HAP-1 (cell line): Measurements from ENCODE around the gene KIF6.
A peak's percentile ranks its signal among the peaks of the same experiment; 100 is the strongest.

Experiments
- DNase-seq, 2 experiments: peaks; one replicate each; pipeline ENCODE4 v3.0.0-alpha.2; 2016 to 2020; ENCODE audit warnings: low spot score in 2 of 2
- H3K27me3 ChIP-seq: fragments of 250-450 bp; sonication (Bioruptor Pico); 2 replicates; pipeline ENCODE4 v1.5.1; 2020; ENCODE audit warnings: low read depth, mild to moderate bottlenecking, moderate library complexity
- H3K36me3 ChIP-seq: fragments of 250-450 bp; sonication (Bioruptor Pico); replicated peaks from 2 replicates; pipeline ENCODE4 v1.5.1; 2020; ENCODE audit warnings: mild to moderate bottlenecking
- H3K4me1 ChIP-seq: fragments of 250-450 bp; sonication (Bioruptor Pico); 2 replicates; pipeline ENCODE4 v1.5.1; 2020; ENCODE audit warnings: mild to moderate bottlenecking
- H3K4me3 ChIP-seq: fragments of 250-450 bp; sonication (Bioruptor Pico); 2 replicates; pipeline ENCODE4 v1.5.1; 2020; ENCODE audit warnings: mild to moderate bottlenecking, moderate library complexity
- H3K9me3 ChIP-seq: fragments of 250-450 bp; sonication (Bioruptor Pico); 2 replicates; pipeline ENCODE4 v1.5.1; 2020; ENCODE audit warnings: mild to moderate bottlenecking, moderate library complexity
- in situ Hi-C: fragments of 300-500 bp; cut with MboI; formaldehyde crosslinking; loops from 3 replicates; pipeline ENCODE4 v1.14.3; 2020; ENCODE audit warnings: low sequenced_read_pairs, inconsistent platforms, mixed read lengths

KIF6 gene

GRCh38 chr6:39453956-39454524, 271.2 kb downstream of the KIF6 start:
- no peaks in the 10 kb centered on the region for H3K36me3 ChIP-seq
- H3K9me3 ChIP-seq: no peaks in the 10 kb centered on the region
- no peaks in the 10 kb centered on the region for H3K4me1 ChIP-seq
- H3K27me3 ChIP-seq: no peaks in the 10 kb centered on the region
- DNase-seq: no peak
- in situ Hi-C loops: no loop called here
- H3K4me3 ChIP-seq: no peak overlapping the region

DNA sequence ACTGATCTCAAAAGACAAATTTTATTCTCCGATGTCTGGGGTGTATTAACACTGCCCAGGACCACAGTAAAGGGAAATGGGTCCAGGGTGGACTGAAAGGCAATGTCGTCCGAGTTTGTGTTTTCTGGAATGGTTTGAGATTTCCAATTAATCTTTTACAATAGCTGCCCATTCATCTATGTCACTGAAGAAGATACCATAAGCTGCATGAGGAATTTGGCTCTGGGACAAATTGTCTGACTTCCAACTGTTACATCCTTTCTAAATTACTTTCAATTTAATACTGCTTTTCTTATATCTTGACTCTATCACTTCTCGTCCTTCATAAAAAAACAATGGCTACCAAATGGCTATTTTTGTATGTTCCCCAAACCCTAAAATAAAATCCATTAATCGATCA, 272.0 kb downstream of the KIF6 start:
- Histone ChIP-seq H3K36me3 (no peaks in the 10 kb centered on the region), H3K9me3 (no peaks in the 10 kb centered on the region), H3K27me3 (no peaks in the 10 kb centered on the region), H3K4me3 (no peak overlapping the region), H3K4me1 (no peaks in the 10 kb centered on the region)
- no peak for DNase-seq
- in situ Hi-C loops: no loop called here

DNA sequence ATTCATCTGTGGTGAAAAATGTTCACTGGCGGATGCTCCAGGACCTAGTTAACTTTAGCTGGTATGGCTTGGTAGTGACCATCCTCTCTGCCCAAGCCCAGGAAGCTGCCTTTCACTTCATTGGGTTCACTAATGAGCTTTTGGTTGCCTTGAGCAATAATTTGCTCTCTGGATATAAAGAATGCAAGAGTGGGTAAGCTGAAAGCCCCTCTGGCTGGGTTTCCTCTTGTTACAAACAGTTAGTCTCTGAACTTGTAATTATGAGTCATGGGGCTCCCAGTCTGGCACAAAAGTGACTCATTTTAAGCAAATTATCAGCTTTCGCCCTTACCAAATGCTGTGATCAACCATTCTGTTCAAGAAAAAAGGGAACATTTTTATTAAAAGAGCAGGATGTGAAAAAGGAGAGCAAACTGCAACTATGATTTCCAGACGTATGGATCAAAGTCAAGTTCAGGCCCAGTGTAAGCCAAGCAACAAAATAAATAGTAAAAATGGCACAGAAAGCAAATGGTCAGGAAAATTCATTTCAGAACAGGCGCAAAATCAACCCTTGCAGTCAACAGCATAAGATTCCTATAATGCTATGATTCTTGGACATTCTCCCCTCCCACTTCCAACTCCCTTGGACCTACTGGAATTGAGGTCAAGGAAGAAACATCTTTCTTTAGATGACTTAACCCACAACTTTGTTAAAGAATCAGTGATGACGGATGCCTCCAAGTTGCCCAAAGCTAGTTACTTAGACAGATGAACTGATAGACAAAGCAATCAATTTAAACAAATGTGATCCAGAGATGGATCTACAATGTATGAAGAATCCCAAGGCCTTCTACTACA, 272.7 kb downstream of the KIF6 start:
- no peak for DNase-seq
- Histone ChIP-seq H3K27me3 (no peaks in the 10 kb centered on the region), H3K36me3 (no peaks in the 10 kb centered on the region), H3K9me3 (no peaks in the 10 kb centered on the region), H3K4me1 (no peaks in the 10 kb centered on the region), H3K4me3 (no peak overlapping the region)
- in situ Hi-C loops: no loop called here

DNA sequence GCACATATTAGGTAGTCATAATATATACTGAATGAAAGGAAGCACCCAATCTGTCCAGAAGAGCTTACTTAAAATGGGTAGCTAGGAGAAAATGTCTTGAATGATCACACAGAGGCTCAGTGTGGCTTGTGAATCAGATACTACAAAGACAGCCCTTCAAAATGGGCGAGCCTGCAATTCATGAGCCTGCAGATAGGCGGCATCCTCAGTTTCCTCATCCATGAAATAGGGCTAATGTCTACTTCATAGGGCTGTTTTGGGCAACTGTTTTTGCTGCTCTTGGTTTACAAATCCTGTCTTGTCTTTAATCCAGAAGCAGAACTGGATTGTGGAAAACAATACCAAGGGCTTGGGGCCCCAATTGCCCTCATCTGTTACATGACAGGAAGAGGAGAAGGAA, 273.4 kb downstream of the KIF6 start:
- Histone ChIP-seq H3K9me3 (no peaks in the 10 kb centered on the region), H3K27me3 (no peaks in the 10 kb centered on the region), H3K36me3 (no peaks in the 10 kb centered on the region), H3K4me1 (no peaks in the 10 kb centered on the region), H3K4me3 (no peak overlapping the region)
- peak in 1 of 2 experiments; percentile 18 for DNase-seq
- in situ Hi-C loops: no loop called here

GRCh38 chr6:39449022-39449421, 276.2 kb downstream of the KIF6 start:
- Histone ChIP-seq H3K27me3 (no peaks in the 10 kb centered on the region), H3K9me3 (no peaks in the 10 kb centered on the region), H3K4me1 (no peaks in the 10 kb centered on the region), H3K36me3 (no peaks in the 10 kb centered on the region), H3K4me3 (no peak overlapping the region)
- in situ Hi-C loops: no loop called here
- DNase-seq: no peak

GRCh38 chr6:39446909-39447308, 278.3 kb downstream of the KIF6 start:
- DNase-seq: no peak
- in situ Hi-C loops: no loop called here
- H3K4me3 ChIP-seq: no peak overlapping the region
- no peaks in the 10 kb centered on the region for H3K36me3 ChIP-seq
- H3K27me3 ChIP-seq: no peaks in the 10 kb centered on the region
- no peaks in the 10 kb centered on the region for H3K4me1 ChIP-seq
- H3K9me3 ChIP-seq: no peaks in the 10 kb centered on the region

- Histone ChIP-seq H3K9me3 (no peaks in the 10 kb centered on the region), H3K36me3 (no peaks in the 10 kb centered on the region), H3K4me3 (no peak overlapping the region), H3K4me1 (no peaks in the 10 kb centered on the region), H3K27me3 (no peaks in the 10 kb centered on the region)
- no peak for DNase-seq
- in situ Hi-C loops: no loop called here
These were observed 279.5 kb downstream of the KIF6 start for GRCh38 chr6:39445667-39446066.

DNA sequence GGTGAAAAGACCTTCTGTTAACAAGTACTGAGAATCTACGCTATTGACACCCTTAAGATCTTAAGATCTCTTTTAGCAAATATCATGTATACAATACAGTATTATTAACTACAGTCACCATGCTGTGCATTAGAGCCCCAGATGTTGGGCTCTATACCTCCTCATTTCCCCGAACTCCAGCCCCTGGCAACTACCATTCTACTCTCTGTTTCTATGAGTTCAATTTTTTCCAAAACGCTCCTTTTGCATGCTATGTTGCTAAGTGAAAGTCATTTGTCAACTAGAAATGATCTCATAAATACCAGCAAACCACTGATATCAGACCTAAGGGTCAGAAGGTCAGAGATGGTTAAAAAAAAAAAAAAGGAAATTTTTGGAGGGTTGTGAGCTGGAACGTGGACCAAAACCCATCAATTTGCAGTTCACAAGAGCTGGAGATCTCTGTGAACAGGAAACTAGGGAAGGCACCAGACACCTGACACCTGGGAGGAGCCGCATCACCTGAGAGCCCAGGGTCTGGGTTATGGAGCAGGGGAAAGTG, 280.7 kb downstream of the KIF6 start:
- in situ Hi-C loops: no loop called here
- H3K9me3 ChIP-seq: no peaks in the 10 kb centered on the region
- H3K27me3 ChIP-seq: no peaks in the 10 kb centered on the region
- H3K4me3 ChIP-seq: no peak overlapping the region
- DNase-seq: no peak
- no peaks in the 10 kb centered on the region for H3K4me1 ChIP-seq
- H3K36me3 ChIP-seq: no peaks in the 10 kb centered on the region

DNA sequence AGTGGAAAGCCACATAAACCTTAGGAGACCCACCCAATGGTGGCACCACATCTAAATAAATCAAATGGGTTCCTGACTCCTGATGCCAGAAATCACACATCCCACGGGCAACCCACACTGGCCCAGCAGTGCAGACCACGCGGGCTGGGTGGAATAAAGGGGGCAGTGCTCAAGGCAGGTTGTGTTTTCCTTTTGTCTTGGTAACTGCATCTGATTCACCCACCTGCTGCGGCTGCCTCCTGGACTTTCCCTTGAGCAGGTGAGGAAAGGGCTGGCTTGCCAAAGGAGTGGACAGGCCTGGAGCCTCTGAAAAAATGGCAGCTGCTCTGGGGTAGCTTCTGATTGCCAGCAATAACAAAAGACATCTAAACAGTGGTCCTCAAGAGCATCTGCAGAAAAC, 283.2 kb downstream of the KIF6 start:
- no peak overlapping the region for H3K4me3 ChIP-seq
- H3K36me3 ChIP-seq: no peaks in the 10 kb centered on the region
- H3K4me1 ChIP-seq: no peaks in the 10 kb centered on the region
- H3K9me3 ChIP-seq: no peaks in the 10 kb centered on the region
- H3K27me3 ChIP-seq: no peaks in the 10 kb centered on the region
- no peak for DNase-seq
- in situ Hi-C loops: no loop called here

GRCh38 chr6:39441301-39441700, 283.9 kb downstream of the KIF6 start:
- Histone ChIP-seq H3K9me3 (no peaks in the 10 kb centered on the region), H3K36me3 (no peaks in the 10 kb centered on the region), H3K27me3 (no peaks in the 10 kb centered on the region), H3K4me3 (no peak overlapping the region), H3K4me1 (no peaks in the 10 kb centered on the region)
- in situ Hi-C loops: no loop called here
- no peak for DNase-seq

- H3K27me3 ChIP-seq: no peaks in the 10 kb centered on the region
- DNase-seq: no peak
- H3K9me3 ChIP-seq: no peaks in the 10 kb centered on the region
- H3K36me3 ChIP-seq: no peaks in the 10 kb centered on the region
- in situ Hi-C loops: no loop called here
- H3K4me3 ChIP-seq: no peak overlapping the region
- H3K4me1 ChIP-seq: no peaks in the 10 kb centered on the region
These were observed 285.2 kb downstream of the KIF6 start for GRCh38 chr6:39440039-39440426.

DNA sequence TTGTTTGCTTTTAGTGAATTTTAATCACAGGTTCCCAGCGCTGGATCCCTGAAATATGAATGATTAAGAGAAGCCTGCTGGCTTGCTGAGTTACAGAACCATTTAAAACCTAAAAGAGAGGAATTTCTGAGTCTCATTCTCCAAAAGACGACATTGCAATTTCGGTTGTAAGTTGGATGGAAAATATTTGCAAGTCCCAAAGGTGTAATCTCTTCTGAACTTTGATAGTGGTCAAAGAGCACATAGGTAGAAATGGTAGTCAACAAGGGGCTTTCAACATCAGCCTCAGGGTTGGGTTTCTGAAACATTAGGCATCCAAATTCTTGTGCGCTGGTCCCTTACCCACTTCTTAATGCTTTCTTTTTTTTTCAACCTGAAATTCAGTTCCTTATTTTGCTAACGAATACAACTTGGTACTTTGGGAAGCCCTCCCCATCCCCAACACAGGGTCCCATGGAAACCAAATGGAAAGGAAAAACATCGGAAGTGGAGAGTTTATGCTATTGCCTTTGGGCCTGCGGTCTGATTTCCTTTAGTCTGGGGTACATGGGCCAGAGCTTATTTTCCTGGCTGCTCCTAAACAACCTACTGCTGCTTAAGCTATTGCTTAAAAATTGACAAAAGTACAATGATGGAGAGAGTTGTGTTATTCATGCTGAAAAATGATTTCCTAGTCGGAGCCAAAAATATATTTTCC, 285.7 kb downstream of the KIF6 start:
- in situ Hi-C loops: no loop called here
- no peaks in the 10 kb centered on the region for H3K36me3 ChIP-seq
- no peaks in the 10 kb centered on the region for H3K27me3 ChIP-seq
- no peaks in the 10 kb centered on the region for H3K4me1 ChIP-seq
- no peak for DNase-seq
- H3K4me3 ChIP-seq: no peak overlapping the region
- H3K9me3 ChIP-seq: no peaks in the 10 kb centered on the region

GRCh38 chr6:39433630-39434029, 291.6 kb downstream of the KIF6 start:
- H3K27me3 ChIP-seq: no peaks in the 10 kb centered on the region
- H3K4me3 ChIP-seq: no peak overlapping the region
- no peaks in the 10 kb centered on the region for H3K9me3 ChIP-seq
- DNase-seq: no peak
- H3K4me1 ChIP-seq: no peaks in the 10 kb centered on the region
- no peaks in the 10 kb centered on the region for H3K36me3 ChIP-seq
- in situ Hi-C loops: no loop called here
